Breast epithelium (tissue), 3 donors: ENCODE measurements around the gene ZNF865.

Experiments
- CTCF ChIP-seq, 3 donors: fragments of 450-650 bp; IDR thresholded peaks; one replicate each; pipeline ENCODE4 v1.5.1; 2016 to 2017; ENCODE audit warnings: antibody characterized with exemption in 3 of 3, mild to moderate bottlenecking in 3 of 3, moderate library complexity in 3 of 3
- POLR2A ChIP-seq: fragments of 450-650 bp; IDR thresholded peaks from one replicate; pipeline ENCODE4 v1.6.1; 2016; ENCODE audit warnings: antibody characterized with exemption, mild to moderate bottlenecking, moderate library complexity
- POLR2AphosphoS5 ChIP-seq, 3 donors: sonication (generic); formaldehyde crosslinking; IDR thresholded peaks; one replicate each; pipeline ENCODE4 v1.6.1; 2017; ENCODE audit warnings: antibody characterized with exemption in 3 of 3

GRCh38 chr19:55613396-55613795 is 7.9 kb downstream of the ZNF865 start:
- TF ChIP-seq POLR2A (no peak), CTCF (IDR thresholded peaks at IDR 0.05) (no peak), POLR2AphosphoS5 (IDR thresholded peaks at IDR 0.05) (no peak)
